Measurements from ENCODE around the gene ODR4.

The ODR4 gene

DNA sequence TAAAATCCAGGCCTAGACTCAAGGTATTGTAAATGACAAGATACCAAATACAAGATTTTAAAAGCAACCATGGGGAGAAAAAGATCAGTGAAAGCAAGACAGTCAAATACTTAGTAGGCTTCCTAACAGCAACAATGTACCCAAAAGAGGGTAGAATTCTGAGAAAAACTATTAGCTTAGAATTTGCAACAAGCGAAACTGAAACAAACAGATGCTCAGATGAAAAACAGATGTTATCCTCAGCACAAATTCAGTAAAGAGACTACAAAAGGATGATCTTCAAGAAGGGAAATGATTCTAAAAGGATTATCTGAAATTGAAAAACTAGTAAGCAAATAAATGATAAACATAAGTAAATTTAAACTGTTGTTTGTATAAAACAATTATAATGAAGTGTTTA, 45.3 kb downstream of the ODR4 start:
- H3K79me1 ChIP-seq (ENCODE audit: low read length), result no peaks in the 10 kb centered on the region
- H3K27me3 ChIP-seq (ENCODE audit: insufficient read depth, low read length), result no peaks in the 10 kb centered on the region
- no peak overlapping the region for H2AK5ac ChIP-seq (ENCODE audit: low read length)
- H4K91ac ChIP-seq (ENCODE audit: low read depth, low read length), result no peak overlapping the region
- H3K4me3 ChIP-seq (ENCODE audit: low read depth, low read length), result no peak overlapping the region
- H2BK12ac ChIP-seq (ENCODE audit: low read length), result no peak overlapping the region
- H3K36me3 ChIP-seq (ENCODE audit: control insufficient read depth in 1 of 2, insufficient read depth in 2 of 2, low read length in 2 of 2), result peaks cover 2 to 5% of the 10 kb centered on the region in 2 experiments
- H3K14ac ChIP-seq (ENCODE audit: low read length), result no peak overlapping the region
- DNase-seq, result no peak
- no peaks in the 10 kb centered on the region for H3K4me1 ChIP-seq (ENCODE audit: control insufficient read depth in 1 of 2, insufficient read depth in 2 of 2, low read length in 2 of 2)
- H3K4me2 ChIP-seq (ENCODE audit: low read length), result no peak overlapping the region
- no peak overlapping the region for H2AFZ ChIP-seq (ENCODE audit: insufficient read depth, low read length, poor library complexity)
- H3K79me2 ChIP-seq (ENCODE audit: control insufficient read depth, insufficient read depth, low read length, poor library complexity), result no peaks in the 10 kb centered on the region
- no peak overlapping the region for H4K8ac ChIP-seq (ENCODE audit: low read depth, low read length)
- H3K18ac ChIP-seq (ENCODE audit: low read length), result no peak overlapping the region
- H2BK120ac ChIP-seq (ENCODE audit: insufficient read depth, low read length, poor library complexity), result no peak overlapping the region
- H3K9me3 ChIP-seq (ENCODE audit: insufficient read depth, low read depth, low read length), result no peaks in the 10 kb centered on the region
- no peak overlapping the region for H2BK5ac ChIP-seq (ENCODE audit: low read depth, low read length, poor library complexity)
- no peak overlapping the region for H3K23ac ChIP-seq (ENCODE audit: low read length)
- no peak overlapping the region for H3K4ac ChIP-seq (ENCODE audit: low read depth, low read length)
- H3K9ac ChIP-seq (ENCODE audit: low read length), result no peak overlapping the region
- H3K27ac ChIP-seq (ENCODE audit: low read depth, low read length), result no peak overlapping the region
- H4K12ac ChIP-seq (ENCODE audit: low read depth, low read length), result no peak overlapping the region
- WGBS (ENCODE audit: extremely low coverage, insufficient coverage, insufficient read length), result no CpG with 5 or more reads among the region's 1 CpG

DNA sequence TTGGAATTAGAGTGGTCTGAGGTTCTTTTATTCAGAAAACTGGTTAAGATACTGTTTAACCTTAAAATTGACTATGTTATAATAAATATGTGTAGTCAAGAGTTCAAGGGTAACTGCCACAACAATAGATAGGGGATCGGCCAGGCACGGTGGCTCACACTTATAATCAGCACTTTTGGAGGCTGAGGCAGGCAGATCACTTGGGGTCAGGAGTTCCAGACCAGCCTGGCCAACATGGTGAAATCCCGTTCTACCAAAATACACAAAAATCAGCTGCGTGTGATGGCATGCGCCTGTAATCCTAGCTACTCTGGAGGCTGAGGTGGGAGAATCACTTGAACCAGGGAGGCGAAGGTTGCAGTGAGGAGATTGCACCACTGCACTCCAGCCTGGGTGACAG, 45.8 kb downstream of the ODR4 start:
- no peak overlapping the region for H3K23ac ChIP-seq (ENCODE audit: low read length)
- H3K18ac ChIP-seq (ENCODE audit: low read length), result no peak overlapping the region
- no peak overlapping the region for H3K4ac ChIP-seq (ENCODE audit: low read depth, low read length)
- no peaks in the 10 kb centered on the region for H3K9me3 ChIP-seq (ENCODE audit: insufficient read depth, low read depth, low read length)
- H3K9ac ChIP-seq (ENCODE audit: low read length), result no peak overlapping the region
- no peak overlapping the region for H2BK120ac ChIP-seq (ENCODE audit: insufficient read depth, low read length, poor library complexity)
- no CpG with 5 or more reads among the region's 6 CpGs for WGBS (ENCODE audit: extremely low coverage, insufficient coverage, insufficient read length)
- H3K79me2 ChIP-seq (ENCODE audit: control insufficient read depth, insufficient read depth, low read length, poor library complexity), result no peaks in the 10 kb centered on the region
- H3K4me3 ChIP-seq (ENCODE audit: low read depth, low read length), result no peak overlapping the region
- no peak overlapping the region for H4K8ac ChIP-seq (ENCODE audit: low read depth, low read length)
- no peak overlapping the region for H2BK12ac ChIP-seq (ENCODE audit: low read length)
- no peak overlapping the region for H3K4me2 ChIP-seq (ENCODE audit: low read length)
- H3K27me3 ChIP-seq (ENCODE audit: insufficient read depth, low read length), result no peaks in the 10 kb centered on the region
- no peaks in the 10 kb centered on the region for H3K4me1 ChIP-seq (ENCODE audit: control insufficient read depth in 1 of 2, insufficient read depth in 2 of 2, low read length in 2 of 2)
- DNase-seq, result no peak
- peaks cover 2 to 5% of the 10 kb centered on the region in 2 experiments for H3K36me3 ChIP-seq (ENCODE audit: control insufficient read depth in 1 of 2, insufficient read depth in 2 of 2, low read length in 2 of 2)
- no peak overlapping the region for H2BK5ac ChIP-seq (ENCODE audit: low read depth, low read length, poor library complexity)
- H4K91ac ChIP-seq (ENCODE audit: low read depth, low read length), result no peak overlapping the region
- no peak overlapping the region for H3K14ac ChIP-seq (ENCODE audit: low read length)
- H3K27ac ChIP-seq (ENCODE audit: low read depth, low read length), result no peak overlapping the region
- no peak overlapping the region for H2AFZ ChIP-seq (ENCODE audit: insufficient read depth, low read length, poor library complexity)
- H4K12ac ChIP-seq (ENCODE audit: low read depth, low read length), result no peak overlapping the region
- H3K79me1 ChIP-seq (ENCODE audit: low read length), result no peaks in the 10 kb centered on the region
- H2AK5ac ChIP-seq (ENCODE audit: low read length), result no peak overlapping the region

DNA sequence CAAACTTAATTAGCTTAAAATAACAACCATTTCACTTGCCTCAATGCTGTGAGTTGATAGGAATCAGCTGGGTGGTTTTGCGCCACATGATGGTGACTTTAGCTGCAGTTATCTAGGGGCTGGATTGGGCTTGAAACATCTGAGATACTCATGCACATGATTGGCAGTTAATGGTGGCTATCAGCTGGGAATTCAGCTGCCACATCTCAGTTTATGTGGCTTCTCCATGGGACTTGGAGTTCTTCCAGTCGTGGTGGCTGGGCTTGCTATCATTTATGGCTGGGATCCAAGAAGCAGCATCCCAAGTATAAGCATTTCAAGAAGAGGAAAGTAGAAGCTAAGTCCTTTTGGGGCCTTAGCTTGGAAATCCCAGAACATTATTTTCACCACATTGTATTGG, 48.9 kb downstream of the ODR4 start:
- WGBS (ENCODE audit: extremely low coverage, insufficient coverage, insufficient read length), result no CpG with 5 or more reads among the region's 2 CpGs
- no peak overlapping the region for H2BK12ac ChIP-seq (ENCODE audit: low read length)

DNA sequence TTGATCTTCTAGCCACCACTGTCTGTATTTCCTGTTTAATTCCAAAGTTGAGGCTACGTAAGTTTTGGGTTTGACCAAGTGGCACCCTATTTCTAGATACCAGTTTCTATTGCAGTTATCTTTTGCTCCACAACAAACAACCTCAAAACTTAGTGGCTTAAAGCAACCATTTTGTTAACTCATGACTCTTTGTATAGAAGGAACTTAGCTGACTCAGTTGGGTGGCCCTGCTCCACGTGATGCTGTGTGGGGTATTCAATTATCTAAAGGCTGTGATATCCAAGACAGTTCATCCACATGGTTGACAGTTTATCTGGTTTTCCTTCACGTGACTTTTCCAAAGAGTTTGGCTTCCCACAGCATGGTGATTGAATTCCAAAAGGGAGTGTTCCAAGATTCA, 50.5 kb downstream of the ODR4 start:
- Histone ChIP-seq H3K79me2 (ENCODE audit: control insufficient read depth, insufficient read depth, low read length, poor library complexity) (no peaks in the 10 kb centered on the region), H2BK120ac (ENCODE audit: insufficient read depth, low read length, poor library complexity) (no peak overlapping the region), H3K23ac (ENCODE audit: low read length) (no peak overlapping the region), H2AK5ac (ENCODE audit: low read length) (no peak overlapping the region), H3K27me3 (ENCODE audit: insufficient read depth, low read length) (no peaks in the 10 kb centered on the region), H3K14ac (ENCODE audit: low read length) (no peak overlapping the region), H3K4me3 (ENCODE audit: low read depth, low read length) (no peak overlapping the region), H2BK12ac (ENCODE audit: low read length) (no peak overlapping the region), H3K36me3 (ENCODE audit: control insufficient read depth in 1 of 2, insufficient read depth in 2 of 2, low read length in 2 of 2) (no peaks in the 10 kb centered on the region), H3K4ac (ENCODE audit: low read depth, low read length) (no peak overlapping the region), H3K27ac (ENCODE audit: low read depth, low read length) (no peak overlapping the region), H4K91ac (ENCODE audit: low read depth, low read length) (no peak overlapping the region), H3K9me3 (ENCODE audit: insufficient read depth, low read depth, low read length) (no peaks in the 10 kb centered on the region), H4K12ac (ENCODE audit: low read depth, low read length) (no peak overlapping the region), H3K18ac (ENCODE audit: low read length) (no peak overlapping the region), H4K8ac (ENCODE audit: low read depth, low read length) (no peak overlapping the region), H2AFZ (ENCODE audit: insufficient read depth, low read length, poor library complexity) (no peak overlapping the region), H3K79me1 (ENCODE audit: low read length) (no peaks in the 10 kb centered on the region), H3K4me2 (ENCODE audit: low read length) (no peak overlapping the region), H3K9ac (ENCODE audit: low read length) (no peak overlapping the region), H2BK5ac (ENCODE audit: low read depth, low read length, poor library complexity) (no peak overlapping the region), H3K4me1 (ENCODE audit: control insufficient read depth in 1 of 2, insufficient read depth in 2 of 2, low read length in 2 of 2) (no peaks in the 10 kb centered on the region)
- no peak for DNase-seq
- WGBS (ENCODE audit: extremely low coverage, insufficient coverage, insufficient read length), result no CpG with 5 or more reads among the region's 3 CpGs

More for the DNA sequence above, 48.9 kb downstream of the ODR4 start:
- H2AK5ac ChIP-seq (ENCODE audit: low read length), result no peak overlapping the region
- H3K27me3 ChIP-seq (ENCODE audit: insufficient read depth, low read length), result no peaks in the 10 kb centered on the region
- no peak overlapping the region for H3K9ac ChIP-seq (ENCODE audit: low read length)
- H2BK120ac ChIP-seq (ENCODE audit: insufficient read depth, low read length, poor library complexity), result no peak overlapping the region
- no peak overlapping the region for H4K12ac ChIP-seq (ENCODE audit: low read depth, low read length)
- H4K91ac ChIP-seq (ENCODE audit: low read depth, low read length), result no peak overlapping the region
- no peak overlapping the region for H3K14ac ChIP-seq (ENCODE audit: low read length)
- no peak overlapping the region for H3K4ac ChIP-seq (ENCODE audit: low read depth, low read length)
- no peaks in the 10 kb centered on the region for H3K79me1 ChIP-seq (ENCODE audit: low read length)
- H3K4me3 ChIP-seq (ENCODE audit: low read depth, low read length), result no peak overlapping the region
- H3K23ac ChIP-seq (ENCODE audit: low read length), result no peak overlapping the region
- no peaks in the 10 kb centered on the region for H3K36me3 ChIP-seq (ENCODE audit: control insufficient read depth in 1 of 2, insufficient read depth in 2 of 2, low read length in 2 of 2)
- H3K4me1 ChIP-seq (ENCODE audit: control insufficient read depth in 1 of 2, insufficient read depth in 2 of 2, low read length in 2 of 2), result no peaks in the 10 kb centered on the region
- H3K79me2 ChIP-seq (ENCODE audit: control insufficient read depth, insufficient read depth, low read length, poor library complexity), result no peaks in the 10 kb centered on the region
- no peak for DNase-seq
- no peaks in the 10 kb centered on the region for H3K9me3 ChIP-seq (ENCODE audit: insufficient read depth, low read depth, low read length)
- H2BK5ac ChIP-seq (ENCODE audit: low read depth, low read length, poor library complexity), result no peak overlapping the region
- H3K27ac ChIP-seq (ENCODE audit: low read depth, low read length), result no peak overlapping the region
- no peak overlapping the region for H2AFZ ChIP-seq (ENCODE audit: insufficient read depth, low read length, poor library complexity)
- H3K4me2 ChIP-seq (ENCODE audit: low read length), result no peak overlapping the region
- no peak overlapping the region for H4K8ac ChIP-seq (ENCODE audit: low read depth, low read length)
- H3K18ac ChIP-seq (ENCODE audit: low read length), result no peak overlapping the region
